ENCODE data around the gene TIMM44.

DNA sequence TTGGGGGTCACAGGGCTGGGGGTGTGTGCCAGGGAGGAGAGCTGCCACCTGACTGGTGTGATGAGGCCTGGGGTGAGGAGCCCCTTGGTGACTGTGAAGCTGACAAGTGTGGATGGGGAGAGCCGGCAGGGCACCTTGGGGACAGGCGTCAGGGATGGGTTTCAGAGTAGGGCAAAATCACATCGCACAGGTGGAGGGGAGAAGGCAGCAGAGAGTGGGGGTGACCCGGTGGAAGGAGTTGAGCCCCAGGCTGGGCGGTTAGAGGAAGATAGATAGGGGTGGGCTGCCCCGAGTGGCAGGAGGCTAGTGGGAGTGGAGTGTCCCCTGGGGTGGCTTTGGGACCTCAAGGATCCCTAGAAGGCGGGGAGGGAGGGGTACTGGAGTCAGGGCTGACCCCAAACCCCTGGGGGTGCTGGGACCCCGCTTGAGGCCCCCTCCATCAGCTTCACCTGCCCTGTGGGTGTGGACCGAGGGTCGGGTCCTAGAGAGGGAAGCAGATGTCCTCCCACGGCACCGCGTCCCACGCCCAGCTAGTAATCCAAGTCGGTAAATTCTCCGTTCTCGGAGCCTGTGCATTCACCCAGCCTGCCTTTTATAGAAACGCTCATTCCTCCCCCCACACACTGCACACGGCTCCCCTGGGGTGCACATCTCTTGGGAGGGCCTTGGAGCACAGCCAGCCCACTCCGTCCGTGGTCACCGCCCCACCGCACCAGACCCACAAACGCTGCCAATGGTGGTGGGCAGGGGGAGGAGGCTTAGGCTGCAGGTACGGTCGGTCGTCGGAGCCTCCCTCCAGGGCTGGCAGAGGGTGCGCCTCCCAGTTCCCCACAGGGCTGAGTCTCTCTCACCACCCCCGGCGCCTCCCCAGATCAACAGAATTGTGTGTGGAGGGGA lies 19.9 kb downstream of the TIMM44 start:
- TF ChIP-seq POLR2AphosphoS5 (IDR thresholded peaks at IDR 0.05) (peak; percentile 48 to 67 (median 60)), EP300 (IDR thresholded peaks at IDR 0.05) (no peak)
- TF ChIP-seq, protein P1, sequence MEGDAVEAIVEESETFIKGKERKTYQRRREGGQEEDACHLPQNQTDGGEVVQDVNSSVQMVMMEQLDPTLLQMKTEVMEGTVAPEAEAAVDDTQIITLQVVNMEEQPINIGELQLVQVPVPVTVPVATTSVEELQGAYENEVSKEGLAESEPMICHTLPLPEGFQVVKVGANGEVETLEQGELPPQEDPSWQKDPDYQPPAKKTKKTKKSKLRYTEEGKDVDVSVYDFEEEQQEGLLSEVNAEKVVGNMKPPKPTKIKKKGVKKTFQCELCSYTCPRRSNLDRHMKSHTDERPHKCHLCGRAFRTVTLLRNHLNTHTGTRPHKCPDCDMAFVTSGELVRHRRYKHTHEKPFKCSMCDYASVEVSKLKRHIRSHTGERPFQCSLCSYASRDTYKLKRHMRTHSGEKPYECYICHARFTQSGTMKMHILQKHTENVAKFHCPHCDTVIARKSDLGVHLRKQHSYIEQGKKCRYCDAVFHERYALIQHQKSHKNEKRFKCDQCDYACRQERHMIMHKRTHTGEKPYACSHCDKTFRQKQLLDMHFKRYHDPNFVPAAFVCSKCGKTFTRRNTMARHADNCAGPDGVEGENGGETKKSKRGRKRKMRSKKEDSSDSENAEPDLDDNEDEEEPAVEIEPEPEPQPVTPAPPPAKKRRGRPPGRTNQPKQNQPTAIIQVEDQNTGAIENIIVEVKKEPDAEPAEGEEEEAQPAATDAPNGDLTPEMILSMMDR (IDR thresholded peaks at IDR 0.05), result no peak

Measured in sigmoid colon (tissue), 4 donors.